GM18907 (cell line): ENCODE results near the gene MAPK11.

Source experiments
- ATAC-seq: cut with Tn5 transposase; IDR thresholded peaks from one replicate; pipeline ENCODE4 v1.9.1; 2021; ENCODE audit warnings: mild to moderate bottlenecking, moderate library complexity; ENCODE audit not compliant: unreplicated experiment

MAPK11 gene

DNA sequence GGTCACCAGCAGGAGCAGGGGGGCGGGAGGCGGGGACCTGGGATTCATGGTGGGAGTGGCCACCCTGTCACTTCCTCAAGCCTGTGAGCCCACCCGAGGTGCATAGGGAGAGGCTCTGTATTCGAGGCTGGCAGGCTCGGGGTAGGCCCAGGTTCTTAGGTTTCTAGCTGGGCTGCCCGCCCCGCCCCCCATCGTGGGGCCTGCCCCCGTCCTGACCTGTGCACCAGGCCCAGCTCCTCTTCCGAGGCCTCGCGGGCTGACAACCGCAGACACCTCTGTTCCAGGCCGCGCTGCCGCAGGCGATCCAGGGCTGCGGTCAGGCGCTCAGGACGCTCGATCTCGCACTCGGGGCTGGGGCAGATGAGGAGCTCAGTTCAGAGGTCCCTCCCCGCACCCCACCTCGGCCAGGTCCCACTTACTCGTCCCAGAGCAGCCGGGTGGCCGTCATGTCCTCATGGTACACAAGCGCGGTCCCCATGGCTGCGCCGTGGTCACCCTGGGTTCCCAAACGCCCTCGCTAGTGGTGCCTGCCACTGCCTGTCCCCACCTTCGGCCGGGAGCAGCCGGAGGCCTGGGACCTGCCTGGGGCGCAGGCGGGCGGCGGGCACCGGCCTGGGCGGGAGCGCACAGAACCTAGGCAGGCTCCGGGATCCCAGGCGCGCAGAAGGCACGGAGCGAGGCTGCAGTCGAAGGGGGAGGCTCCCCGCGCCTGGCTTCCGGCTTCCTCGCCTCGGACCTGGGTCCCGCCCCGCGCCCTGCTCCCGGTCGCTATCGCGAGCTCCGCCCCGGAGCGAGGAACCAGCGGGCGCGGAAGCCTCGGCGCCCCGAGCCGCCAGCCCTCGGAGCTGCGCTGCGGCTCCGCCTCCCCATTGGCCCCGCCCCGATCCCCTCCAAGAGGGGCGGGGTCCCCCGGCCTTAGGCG, 19.4 kb downstream of the MAPK11 start, which contains the start of gene HDAC10:
HDAC10 (minus strand) TSS at position 711 of the 922 bp plus-strand sequence; CDS start at position 478, 233 bp downstream.
- ATAC-seq = peak; percentile 47

DNA sequence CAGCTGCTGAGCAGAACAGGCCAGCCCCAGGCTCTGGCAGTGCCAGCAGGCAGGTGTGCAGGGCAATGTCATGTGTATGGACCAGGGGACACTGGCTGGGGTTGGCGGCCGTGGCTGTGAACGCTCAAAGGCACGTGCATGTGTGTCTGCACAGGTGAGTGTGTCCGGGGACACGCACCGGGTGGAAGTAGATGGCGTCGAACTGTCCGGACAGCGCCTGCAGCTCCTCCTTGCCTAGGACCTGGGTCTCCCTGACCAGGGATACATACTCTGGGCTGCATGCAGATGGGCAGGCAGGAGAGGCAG, 20.0 kb downstream of the MAPK11 start:
- no peak for ATAC-seq

DNA sequence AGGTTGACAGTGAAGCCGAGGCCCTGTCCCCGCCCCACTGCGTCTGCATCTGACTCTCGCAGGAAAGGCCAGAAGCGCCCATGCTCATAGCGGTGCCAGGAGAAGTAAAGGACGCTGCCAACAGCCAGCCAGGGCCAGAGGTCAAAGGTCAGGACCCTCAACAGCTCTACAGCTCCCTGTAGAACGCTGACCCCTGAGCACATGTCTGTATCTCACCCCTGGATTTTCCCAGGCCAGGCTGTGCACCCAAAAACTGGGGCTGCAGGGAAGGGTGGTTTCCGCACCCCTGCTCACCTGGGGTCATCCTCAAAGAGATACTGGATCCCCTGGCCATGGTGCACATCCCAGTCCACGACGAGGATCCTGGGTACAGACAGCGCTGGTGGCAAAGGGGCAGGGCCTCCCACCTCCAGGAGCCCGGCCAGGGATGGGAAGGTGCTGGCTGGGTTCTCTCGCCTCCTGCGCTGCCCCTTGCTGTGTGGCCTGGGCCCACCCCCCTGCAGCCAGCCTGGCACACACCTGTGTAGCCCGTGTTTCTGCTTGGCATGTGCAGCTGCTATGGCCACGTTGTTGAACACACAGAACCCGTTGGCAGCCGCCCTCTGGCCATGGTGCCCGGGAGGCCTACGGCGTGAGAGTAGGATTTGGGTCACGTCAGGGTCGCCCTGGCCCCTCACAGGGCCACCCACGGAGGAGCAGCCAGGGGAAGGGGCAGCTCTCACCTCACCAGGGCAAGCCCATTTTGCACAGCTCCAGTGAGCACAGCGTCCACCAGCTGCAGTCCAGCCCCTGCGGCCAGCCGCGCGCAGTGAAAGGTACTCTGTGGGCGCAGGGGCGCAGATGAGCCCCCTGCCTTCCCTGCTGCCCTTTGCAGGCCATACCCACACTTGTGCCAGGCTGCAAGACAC, 20.6 kb downstream of the MAPK11 start:
- no peak for ATAC-seq

DNA sequence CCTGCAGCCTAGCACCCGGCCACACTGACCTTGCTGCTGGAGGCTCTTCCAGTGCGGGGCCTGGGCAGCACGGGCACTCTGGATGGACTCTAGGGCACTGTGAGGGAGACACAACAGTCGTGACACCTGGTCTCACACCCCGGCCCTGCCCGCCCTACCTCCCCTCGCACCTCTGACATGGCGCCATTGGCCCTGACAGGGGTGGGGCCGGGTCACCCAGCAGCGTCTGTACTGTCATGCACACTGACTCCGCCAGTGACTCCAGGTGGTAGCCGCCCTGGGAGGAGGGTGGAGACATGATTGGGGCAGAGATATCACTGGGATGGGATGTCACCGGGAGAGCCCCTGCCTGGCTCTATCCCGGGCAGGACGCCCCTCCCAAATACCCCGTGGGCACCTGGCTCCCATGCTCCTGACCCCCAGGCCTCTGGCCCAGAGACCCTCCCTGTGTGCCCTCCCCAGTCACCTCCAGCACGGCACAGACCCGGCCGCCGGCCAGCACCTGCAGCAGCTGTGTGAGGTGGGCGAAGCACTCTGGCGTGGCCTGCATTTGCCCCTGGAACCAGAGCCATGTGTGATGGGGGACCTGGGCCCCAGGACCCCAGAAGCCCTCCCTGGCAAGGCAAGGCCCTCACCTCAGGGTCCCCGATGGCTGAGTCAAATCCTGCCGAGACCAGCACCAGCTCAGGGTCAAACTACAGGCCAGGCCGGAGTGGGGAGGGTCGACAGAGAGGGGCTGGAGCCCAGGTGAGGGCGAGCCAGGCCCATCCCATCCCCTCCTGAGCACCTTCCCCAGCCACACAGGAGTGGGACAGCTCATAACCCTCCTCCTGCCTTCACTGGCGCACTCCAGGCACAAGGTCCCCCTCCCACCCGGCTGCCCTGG, 21.7 kb downstream of the MAPK11 start:
- ATAC-seq = no peak

DNA sequence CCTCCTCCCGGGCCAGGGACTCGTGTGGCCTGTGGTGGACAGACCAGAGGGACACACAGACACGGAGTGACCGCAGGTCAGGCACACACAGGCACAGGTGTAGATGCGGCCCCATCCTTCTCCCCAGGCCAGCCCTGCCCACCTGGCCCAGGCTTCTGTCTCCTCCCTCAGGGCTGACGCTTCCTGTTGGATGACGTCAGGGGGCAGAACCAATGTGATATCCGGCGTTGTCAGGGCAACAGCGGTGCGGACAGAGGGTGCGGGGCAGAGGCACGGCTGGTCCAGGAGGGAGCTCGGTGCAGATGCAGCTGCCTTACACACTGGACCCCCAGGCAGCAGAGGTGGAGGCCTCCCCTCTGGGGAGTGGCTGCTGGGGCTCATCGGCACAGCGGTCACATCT, 22.4 kb downstream of the MAPK11 start:
- no peak for ATAC-seq

DNA sequence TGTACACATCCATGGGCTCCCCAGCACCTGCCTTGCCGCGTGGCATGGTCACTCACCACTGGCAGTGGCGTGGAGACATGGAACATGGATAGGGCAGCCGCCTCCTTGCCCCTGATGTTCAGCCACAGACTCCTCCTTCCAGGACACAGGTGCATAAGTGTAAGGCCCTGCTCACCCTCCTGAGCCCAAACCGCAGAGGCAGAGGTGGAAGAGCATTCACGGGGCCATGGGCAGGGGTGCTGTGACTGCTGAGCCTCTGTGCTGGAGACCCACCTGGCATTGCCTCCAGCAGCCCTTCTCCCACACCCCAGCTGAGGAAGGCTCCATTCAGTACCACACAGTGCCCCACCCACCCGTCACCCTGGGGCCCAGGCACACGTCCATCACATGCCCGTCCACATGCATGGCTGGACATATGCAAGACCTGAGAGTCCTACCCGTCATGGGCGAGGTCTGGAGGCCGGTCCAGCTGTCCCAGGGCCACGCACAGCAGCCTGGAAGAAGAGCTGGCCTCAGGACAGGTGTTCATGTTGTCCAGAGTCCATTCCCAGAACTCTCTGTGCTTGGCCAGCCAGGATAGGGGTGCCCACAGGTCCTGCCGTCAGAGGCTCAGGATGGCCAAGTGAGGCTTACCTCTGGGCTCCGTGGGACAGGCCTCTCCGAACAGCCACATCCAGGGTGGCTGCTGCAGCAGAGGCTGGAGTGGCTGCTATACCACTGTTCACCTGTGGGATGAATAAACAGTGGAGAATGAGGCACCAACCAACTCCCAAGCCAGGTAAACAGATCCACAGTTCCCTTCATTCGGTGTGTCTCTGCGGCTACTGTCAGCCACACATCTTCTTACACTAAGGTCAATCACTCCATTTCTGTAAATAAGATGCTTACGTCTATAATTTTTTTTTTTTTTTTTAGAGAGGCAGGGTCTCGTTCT, 23.7 kb downstream of the MAPK11 start:
- ATAC-seq = no peak

DNA sequence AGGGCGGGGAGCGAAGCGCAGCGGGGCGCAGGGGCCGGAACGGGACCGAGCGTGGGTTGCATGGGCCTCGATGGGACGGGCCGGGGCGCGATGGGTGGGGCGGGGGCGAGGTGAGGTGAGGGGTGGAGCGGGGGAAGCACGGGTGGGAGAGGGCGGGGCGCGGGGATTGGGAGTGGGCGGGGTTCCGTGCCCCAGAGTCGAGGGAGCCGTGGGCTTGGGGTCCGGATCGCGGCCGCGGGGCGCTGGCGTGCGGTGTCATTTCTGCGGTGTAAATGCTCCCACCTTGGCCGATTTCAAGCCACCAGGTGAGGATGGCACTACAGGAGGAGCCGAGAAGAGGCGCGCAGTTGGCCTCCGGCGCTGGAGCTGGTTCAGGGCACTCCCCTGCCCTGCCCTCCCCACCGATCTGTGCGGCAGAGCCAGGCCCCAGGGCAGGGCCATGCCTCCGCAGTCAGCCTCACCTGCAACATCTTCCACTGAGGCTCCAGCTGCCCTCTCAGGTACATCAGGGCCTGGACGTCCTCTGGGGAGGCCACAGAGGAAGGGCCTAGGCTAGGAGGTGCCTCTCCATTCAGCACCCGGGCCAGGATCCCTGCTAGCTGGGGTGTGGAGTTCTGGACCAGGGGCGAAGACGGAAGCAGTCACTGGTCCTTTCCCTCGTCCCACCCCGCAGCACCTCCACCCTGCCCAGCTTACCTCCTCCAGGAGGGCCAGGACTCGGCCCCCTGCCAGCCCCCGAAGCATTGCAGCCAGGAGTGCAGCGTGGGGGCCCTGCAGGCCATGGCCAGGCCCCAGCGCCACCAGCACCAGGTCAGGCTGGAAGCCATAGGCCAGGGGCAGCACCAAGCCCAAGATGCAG, 24.7 kb downstream of the MAPK11 start:
- ATAC-seq = peak; percentile 5

DNA sequence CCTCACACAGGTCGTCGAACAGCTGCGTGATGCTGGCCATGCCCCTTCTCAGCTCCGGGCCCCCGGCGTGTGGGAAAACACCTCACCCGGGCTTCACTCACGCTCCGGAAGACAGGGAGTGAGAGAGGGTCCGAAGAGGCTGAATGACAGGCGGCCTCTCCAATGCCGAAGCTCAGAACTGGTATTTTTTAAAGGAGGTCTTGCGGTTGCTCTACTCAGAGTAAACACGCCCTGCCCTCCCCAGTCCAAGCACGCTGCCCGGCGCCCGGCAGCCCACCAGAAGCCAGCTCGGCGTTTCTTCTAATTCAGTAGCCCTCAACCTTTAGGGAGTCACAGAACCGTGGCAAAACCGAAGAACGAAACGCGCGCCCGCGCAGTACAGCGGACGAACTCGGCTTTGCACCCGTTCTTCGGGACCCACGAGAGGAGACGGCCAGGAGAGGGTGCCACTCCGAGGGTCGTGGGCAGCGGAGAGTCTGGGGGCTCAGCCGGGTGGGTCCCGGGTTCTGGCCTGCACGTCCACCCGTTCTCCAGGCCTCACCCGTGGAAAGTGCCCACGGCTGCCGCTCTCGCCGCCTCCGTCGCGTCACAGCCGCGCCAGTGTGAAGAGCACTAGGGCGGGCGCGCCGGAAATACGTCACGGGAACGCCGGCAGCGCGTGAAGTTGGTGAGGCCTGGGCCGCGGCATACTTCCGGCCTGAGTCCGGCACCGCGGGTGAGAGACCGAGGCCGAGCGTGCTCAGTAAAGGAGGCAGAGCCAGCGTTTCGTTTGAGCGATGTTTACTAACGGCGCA, 25.6 kb downstream of the MAPK11 start, which contains the start of gene TUBGCP6:
TUBGCP6 (minus strand) TSS at position 604 of the 794 bp plus-strand sequence; CDS start at position 40, 564 bp downstream.
- ATAC-seq = peak; percentile 69

DNA sequence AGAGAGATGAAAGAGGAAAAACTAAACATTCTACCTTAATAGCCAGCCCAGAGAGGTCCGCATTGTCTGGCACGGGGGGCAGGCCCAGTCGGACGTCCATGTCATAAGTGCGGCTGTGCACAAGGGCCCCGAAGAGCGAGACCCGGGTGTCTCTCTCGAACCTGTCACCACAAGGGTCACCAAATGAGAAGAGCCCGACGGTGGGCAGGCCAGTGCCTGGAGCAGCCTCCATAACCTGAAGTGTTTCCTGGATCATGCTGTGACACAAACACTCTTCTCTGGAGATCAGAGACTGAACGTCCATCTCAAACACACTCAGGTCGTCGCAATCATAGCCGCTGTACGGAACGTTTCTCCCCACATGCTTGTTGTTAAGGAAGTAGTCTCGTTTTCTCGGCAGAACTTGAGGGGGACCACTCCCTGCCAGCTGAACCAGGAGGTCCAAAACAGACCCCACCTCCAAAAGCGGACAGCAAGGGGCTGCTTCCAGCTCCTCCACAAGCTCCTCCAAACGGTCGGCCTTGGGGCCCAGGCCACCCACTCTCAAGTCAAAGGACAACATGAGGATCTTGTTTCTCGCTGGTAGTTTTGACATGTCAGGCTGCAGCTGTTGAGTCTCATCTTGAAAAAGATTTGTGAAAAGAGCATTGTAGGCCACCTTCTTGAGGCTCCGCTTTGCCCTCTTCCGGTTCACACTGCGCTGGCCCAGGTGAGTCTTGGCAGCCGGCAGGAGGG, 26.3 kb downstream of the MAPK11 start:
- ATAC-seq = peak; percentile 2

DNA sequence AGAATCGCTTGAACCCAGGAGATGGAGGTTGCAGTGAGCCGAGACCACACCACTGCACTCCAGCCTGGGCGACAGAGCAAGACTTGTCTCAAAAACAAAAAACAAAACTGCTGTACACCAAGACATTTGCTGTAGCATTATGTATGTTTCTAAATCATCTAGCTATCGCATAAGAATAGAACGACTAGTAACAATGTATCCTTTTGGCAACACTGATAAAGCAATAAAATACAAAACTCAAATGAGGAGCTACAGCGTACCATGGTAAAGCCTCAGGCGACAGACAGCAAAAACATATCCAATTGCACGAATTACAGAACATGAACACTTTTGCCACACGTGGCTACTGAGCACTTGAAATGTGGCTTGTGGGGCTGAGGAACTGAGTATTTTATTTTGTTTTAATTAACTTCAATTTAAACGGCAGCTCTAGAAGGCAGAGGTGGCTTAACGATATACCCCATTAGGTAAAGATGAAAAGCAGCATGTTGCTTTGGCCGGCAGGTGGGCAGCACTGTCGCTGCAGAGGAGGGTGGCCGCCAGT, 27.7 kb downstream of the MAPK11 start:
- ATAC-seq = no peak

DNA sequence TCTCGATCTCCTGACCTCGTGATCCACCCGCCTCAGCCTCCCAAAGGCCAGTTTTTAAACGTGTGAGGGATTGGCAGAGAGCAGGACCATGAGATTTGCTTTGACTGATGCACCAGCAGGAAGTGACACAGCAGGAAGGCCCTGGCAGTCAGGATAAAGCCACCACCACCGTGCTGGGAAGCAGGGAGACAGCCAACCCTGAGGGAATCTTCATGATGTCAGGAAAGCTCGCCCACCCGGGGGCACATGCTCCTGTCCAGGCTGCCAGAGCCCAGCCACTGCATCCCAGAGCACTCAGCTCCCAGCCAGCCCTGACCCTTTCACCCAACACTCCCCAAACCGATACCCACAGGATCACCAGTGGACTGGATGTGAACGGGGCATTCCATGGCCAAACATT, 31.4 kb downstream of the MAPK11 start:
- no peak for ATAC-seq

DNA sequence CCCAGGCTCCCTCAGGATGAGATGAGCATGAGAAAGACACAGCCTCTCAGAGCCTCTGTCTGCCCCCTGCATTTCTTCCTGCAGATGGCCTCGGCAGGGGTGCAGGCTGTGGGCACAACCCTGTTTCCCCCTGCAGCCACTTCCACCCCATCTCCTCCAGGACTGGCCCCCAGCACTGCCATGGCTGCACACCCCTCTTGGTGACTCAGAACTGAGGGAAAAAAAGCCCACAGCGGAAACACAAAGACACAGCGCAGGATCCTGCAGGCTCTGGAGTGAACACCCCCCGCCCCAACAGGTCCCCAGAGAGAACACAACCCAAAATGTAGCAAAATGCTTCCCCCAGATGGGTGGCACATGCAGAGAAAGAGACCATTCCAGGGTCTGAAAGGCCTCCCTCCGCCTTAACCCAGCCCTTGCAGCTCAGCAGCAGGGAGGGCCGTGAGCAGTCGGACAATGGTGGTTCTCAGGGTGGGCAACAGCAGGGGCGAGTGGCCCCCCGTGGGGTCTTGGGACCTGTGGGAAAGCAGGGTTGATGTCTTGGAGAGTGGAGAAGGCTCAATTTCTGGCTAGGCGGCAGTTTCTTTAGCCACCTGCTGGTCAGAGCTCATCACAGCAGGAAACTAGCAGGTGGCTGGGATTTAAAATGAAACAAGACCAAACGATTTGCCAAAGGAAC, 33.3 kb downstream of the MAPK11 start:
- no peak for ATAC-seq

DNA sequence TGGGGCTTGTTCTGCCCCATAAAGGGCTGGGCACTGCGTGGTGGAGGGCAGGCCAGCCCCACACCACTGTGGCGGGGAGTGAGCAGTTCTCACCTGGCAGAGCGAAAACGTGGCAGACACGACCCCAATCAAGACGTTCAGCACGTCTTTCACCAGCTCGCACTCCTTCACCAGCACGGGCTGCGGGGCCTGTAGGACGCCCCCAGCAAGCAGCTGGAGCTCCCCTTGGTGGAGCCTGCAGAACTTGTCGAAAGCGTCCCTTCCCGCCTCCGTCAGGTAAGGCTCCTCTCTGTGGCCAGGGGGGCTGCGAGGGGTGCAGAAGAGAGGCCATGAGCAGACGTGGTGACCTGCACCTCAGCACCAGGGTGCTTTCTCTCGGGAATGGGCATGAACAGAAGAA, 37.0 kb downstream of the MAPK11 start:
- no peak for ATAC-seq

DNA sequence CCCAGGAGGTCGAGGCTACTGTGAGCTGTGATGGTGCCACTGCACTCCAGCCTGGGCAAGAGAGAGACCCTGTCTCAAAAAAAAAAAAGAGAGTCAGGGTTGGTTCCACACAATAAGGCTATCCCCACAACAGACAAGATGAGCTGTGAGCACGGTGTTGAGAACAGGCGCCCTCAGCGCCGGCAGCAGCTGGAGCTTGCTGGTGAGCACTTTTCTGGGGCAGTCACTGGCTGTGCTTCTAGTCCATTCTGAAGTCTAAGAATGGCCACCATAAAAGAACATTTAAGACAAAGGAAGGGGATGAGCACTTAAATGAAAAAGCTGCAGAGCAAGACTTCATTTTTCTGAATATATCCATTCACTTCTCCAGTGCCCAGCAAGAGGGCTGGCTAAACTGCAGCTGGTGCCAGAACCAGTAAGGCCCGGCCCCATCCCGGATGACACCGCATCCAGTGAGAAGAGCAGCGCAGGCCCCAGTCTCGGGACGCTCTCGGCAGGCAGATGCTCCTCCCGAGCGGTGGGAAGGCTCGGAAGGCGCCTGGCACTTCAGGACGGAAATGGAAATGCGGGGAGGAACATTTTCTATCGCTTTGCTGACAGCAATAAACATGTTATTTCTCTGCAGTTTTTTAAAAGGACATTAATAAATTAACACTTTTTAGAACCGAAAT, 37.6 kb downstream of the MAPK11 start:
- no peak for ATAC-seq

DNA sequence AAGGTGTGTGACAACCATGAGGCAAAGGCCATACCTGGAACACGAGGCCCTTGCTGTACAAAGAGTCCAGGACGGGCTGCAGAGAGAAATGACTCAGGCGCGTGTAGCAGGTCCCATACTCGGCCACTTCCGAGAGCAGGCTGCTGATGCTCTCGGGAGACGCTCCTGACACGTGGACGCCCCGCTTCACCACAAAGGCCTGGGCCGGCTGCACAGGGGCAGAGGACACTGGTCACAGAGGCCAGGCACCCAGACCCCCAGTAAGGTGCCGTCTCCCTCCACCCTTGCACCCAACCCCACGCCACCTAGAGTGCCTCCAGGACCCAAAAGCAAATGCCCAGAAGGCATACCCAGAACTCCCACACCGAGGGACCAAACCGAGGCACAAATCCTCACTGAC, 40.8 kb downstream of the MAPK11 start:
- no peak for ATAC-seq

DNA sequence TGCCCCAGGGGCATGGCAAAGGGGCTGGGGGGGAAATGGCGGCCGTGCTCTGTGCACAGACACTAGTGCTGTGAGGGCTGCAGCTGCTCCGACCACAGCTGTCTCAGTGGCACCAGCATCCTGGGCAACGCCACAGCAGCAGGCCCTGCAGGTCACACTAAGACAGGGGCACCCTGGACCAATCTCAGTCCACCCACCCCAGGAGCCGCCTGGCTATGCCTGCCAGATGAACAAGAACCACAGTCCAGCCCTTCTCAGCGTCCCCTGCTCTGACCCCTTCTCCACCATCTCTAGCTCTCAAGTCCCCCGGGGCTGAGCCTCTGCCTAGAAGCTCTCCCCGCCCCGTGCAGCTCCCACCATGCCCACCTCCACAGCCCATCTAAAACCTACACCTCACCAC, 41.8 kb downstream of the MAPK11 start:
- ATAC-seq = no peak
